ENCODE measurements around the gene SOCS4.

The SOCS4 gene

DNA sequence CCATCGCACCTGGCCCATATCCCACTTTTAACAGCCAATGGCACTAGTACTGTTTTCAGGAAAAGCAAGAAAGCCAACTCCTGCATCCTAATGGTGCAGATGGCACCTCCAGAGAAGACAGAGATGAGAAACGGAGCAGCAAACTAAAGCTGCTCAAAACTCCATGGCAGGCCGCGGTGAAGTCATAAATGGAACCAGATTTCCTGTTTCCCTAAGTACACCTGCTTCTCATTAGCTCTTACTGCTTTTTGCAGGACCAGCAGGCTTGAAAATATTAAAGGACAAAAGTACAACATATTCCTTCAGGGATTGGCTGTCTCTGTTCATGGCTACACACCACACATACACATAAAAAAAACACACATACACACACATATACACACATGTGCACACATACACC is 65.3 kb downstream of the SOCS4 start:
- FAIRE-seq: no peak

DNA sequence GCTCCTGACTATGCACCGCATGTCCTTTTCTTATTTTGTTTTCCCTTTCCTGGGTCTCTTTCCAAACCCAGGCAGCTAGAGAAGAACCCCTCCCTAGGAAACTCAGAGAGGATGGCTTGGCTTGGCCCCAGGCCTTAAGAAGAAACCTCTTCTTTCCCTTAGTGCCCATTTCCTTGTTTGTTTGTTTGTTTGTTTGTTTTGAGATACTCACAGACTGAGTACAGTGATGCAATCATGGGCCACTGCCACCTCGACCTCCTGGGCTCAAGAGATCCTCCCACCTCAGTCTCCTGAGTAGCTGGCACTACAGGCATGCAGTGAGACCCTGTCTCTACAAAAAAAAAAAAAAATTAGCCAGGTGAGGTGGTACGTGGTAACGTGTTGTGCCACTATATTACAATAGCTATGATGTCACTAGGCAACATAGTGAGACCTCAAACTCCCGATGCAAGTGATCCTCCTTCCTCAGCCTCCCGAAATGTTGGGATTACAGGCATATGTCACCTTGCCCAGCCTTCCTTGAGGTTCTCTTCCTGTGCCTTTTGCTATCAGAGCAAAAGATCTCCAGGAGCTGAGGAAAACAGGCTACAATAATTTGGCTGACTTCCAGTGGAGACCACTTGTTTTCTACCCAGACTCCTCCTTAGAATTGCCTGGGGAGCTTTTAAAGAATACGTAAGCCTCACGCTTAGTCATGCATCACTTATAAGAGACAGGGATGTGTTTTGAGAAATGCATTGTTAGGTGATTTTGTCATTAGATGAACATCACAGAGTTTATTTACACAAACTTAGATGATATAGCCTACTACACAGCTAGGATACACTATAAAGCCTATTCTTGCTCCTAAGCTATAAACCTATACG is 67.5 kb downstream of the SOCS4 start:
- no peak for FAIRE-seq

- FAIRE-seq: no peak
Measured at GRCh38 chr14:55097881-55098560, 71.0 kb downstream of the SOCS4 start.

DNA sequence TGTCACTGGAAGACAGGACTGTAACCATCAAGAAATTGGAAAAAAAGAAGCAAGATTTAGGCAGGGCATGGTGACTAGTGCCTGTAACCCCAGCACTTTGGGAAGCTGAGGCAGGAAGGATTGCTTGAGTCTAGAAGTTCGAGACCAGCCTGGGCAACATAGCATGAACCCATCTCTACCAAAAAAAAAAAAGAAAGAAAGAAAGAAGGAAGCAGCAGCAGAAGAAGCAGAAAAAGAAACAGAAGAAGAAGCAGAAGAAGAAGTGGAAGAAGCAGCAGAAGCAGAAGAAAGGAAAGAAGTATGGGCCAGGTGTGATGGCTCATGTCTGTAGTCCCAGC is 71.5 kb downstream of the SOCS4 start:
- no peak for FAIRE-seq
